Psoas muscle (tissue), 8 donors: ENCODE measurements around the gene SPATA13. TPM values are rescaled to one million over a fixed set of nuclear protein-coding genes. Genes with fewer than 3 reads are reported as not detected.

Experiments
- ATAC-seq, 4 donors: fragments of 200-7000 bp; cut with Tn5 transposase; one replicate each; pipeline ENCODE4 v1.9.1; 2020; ENCODE audit warnings: moderate library complexity in 3 of 4, mild to moderate bottlenecking in 2 of 4
- DNase-seq, 2 donors: peaks; one replicate each; pipeline ENCODE4 v3.0.0-alpha.2; 2020
- H3K27ac ChIP-seq: fragments of 200-600 bp; one replicate; pipeline ENCODE4 v1.8.0; 2022
- H3K27me3 ChIP-seq, 3 donors: fragments of 200-600 bp in 1 of 3; one replicate each; pipeline versions ENCODE4 v1.6.1 to v1.8.0; 2013 to 2022; ENCODE audit warnings: low read length in 2 of 3, mild to moderate bottlenecking in 2 of 3, moderate library complexity in 1 of 3; ENCODE audit not compliant: insufficient read depth in 3 of 3
- H3K36me3 ChIP-seq, 2 donors: fragments of 200-600 bp in 1 of 2; one replicate each; pipeline versions ENCODE4 v1.6.1 to v1.8.0; 2013 to 2022; ENCODE audit warnings: low read depth in 1 of 2, mild to moderate bottlenecking in 1 of 2, moderate library complexity in 1 of 2; ENCODE audit not compliant: insufficient read depth in 1 of 2
- H3K4me1 ChIP-seq: fragments of 200-600 bp; one replicate; pipeline ENCODE4 v1.8.0; 2022
- H3K4me3 ChIP-seq: fragments of 200-600 bp; one replicate; pipeline ENCODE4 v1.8.0; 2022; ENCODE audit warnings: mild to moderate bottlenecking
- H3K9me3 ChIP-seq: fragments of 200-600 bp; one replicate; pipeline ENCODE4 v1.8.0; 2022
- CTCF ChIP-seq: fragments of 200-600 bp; IDR thresholded peaks from one replicate; pipeline ENCODE4 v1.8.0; 2022; ENCODE audit warnings: antibody characterized with exemption
- WGBS, 3 donors: extraction: QIAGEN DNeasy Blood & Tissue Kit; methylation state at CpG; one replicate each; pipeline versions ENCODE4 v1.1.6 to v1.1.7; 2013; 5-methylcytosine and 5-hydroxymethylcytosine counted together
- intact Hi-C, 2 donors: fragments of 100-400 bp; cut with DNase I; formaldehyde crosslinking; loops; one replicate each; pipeline versions ENCODE4 v1.11.0 to v1.14.2; 2022
- polyA plus RNA-seq, 3 donors: library from polyadenylated mRNA; stranded (reverse); fragments of 200-250 nt; gene quantifications; one replicate each; pipeline ENCODE4 v1.2.3, GENCODE V29; 2013
- total RNA-seq, 4 donors: library from RNA; stranded (reverse); fragmentation: NEBNext Ultra II Directional in 2 of 4; extraction: Animal tissue kit (Norgen Biotek cat#: 25700) in 2 of 4; gene quantifications; one replicate each; pipeline versions ENCODE4 v1.2.1 to v1.2.4, GENCODE V29; 2021 to 2023
- donor health status: healthy with polysubstance abuse.
- donor health status: DM: no; HTN: no; CAD: no; lungs with moderate emphysema.
- donor health status: Bipolar disorder and iron deficiency.
- donor health status: healthy.
- donor health status: DM: yes; HTN: yes; CAD: no.
- donor health status: DM: no; HTN: no; CAD: no.
- donor health status: DM: no; HTN: no; CAD: no.
- donor health status: DM: yes; HTN: yes; CAD: no.

SPATA13 gene
- total and polyA plus RNA-seq, 7 donors, result 0.87 to 5.8 (median 2.5) TPM

- no peaks in the 10 kb centered on the region for H3K36me3 ChIP-seq
- DNase-seq (no peak), ATAC-seq (no peak)
- no peak for TF ChIP-seq CTCF
- no peaks in the 10 kb centered on the region for H3K27me3 ChIP-seq
- WGBS, 3 donors, result 43 to 51% (median 47%) methylated on average over 2 of the region's 2 CpGs
- intact Hi-C loops, result no loop called here
- no peaks in the 10 kb centered on the region for H3K4me1 ChIP-seq
- H3K27ac ChIP-seq, result no peak overlapping the region
- no peak overlapping the region for H3K4me3 ChIP-seq
- H3K9me3 ChIP-seq, result no peaks in the 10 kb centered on the region
These were observed 13.3 kb downstream of the SPATA13 start for GRCh38 chr13:24173795-24174194.

DNA sequence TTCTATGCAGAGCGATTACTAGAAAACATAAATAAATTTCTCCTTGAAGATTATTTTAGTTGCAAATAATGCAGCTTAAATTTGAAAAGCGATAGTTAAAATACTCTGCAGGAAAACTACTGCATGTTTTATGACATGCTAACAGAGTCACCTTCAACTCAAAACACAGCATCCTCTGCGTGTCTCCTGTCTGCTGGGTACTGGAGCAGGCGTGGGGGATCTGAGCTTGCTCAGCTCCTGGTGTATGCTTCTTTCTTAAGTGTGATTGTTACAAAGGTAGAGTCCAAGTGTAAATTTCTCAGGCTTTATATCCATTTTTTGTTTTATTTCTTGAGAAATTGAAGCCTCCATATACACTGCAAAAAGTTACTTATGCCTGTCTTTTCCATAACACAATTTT lies 15.3 kb downstream of the SPATA13 start:
- Histone ChIP-seq H3K36me3 (no peaks in the 10 kb centered on the region), H3K4me3 (no peak overlapping the region), H3K27ac (no peak overlapping the region), H3K9me3 (no peaks in the 10 kb centered on the region), H3K4me1 (no peaks in the 10 kb centered on the region), H3K27me3 (no peaks in the 10 kb centered on the region)
- DNase-seq (no peak), ATAC-seq (no peak)
- WGBS, 3 donors, result 52 to 64% (median 55%) methylated on average over 4 of the region's 4 CpGs
- intact Hi-C loops, result no loop called here
- TF ChIP-seq CTCF, result no peak

DNA sequence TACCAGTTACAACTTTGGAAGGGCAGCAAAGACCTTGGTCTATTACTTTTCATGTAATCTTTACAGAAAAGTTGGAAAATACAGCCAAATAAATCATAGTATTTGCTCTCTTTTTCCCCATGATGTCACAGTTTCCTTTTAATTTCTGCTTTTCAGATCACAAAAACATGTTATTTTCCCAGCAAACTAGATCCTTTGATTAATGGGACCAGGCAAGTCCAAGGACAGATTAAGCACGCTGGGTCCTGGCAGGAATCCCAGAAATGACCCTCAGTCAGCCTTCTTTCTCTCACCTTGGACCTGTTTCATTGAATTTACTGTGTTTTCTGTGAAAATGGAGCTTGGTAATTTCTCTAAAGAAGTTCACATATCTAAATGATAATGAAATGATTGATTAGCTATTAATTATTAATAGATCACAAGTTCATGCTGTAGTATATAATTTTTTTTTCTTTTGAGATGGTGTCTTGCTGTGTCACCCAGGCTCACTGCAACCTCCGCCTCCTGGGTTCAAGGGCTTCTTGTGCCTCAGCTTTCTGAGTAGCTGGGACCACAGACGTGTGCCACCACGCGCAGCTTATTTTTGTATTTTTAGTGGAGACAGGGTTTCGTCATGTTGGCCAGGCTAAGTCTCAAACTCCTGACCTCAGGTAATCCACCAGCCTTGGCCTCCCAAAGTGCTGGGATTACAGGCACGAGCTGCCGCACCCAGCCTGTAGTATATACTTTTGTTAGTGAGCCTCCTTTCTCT lies 16.0 kb downstream of the SPATA13 start:
- TF ChIP-seq CTCF, result no peak
- Histone ChIP-seq H3K36me3 (no peaks in the 10 kb centered on the region), H3K27me3 (no peaks in the 10 kb centered on the region), H3K9me3 (no peaks in the 10 kb centered on the region), H3K27ac (no peak overlapping the region), H3K4me3 (no peak overlapping the region), H3K4me1 (no peaks in the 10 kb centered on the region)
- WGBS, 3 donors, result 69 to 82% (median 70%) methylated on average over 8 of the region's 8 CpGs
- ATAC-seq (no peak), DNase-seq (no peak)
- intact Hi-C loops, result no loop called here

- intact Hi-C loops, result no loop called here
- WGBS, 3 donors, result 73 to 84% (median 79%) methylated on average over 2 of the region's 2 CpGs
These were observed 18.4 kb downstream of the SPATA13 start for GRCh38 chr13:24178847-24179485.

More at GRCh38 chr13:24178847-24179485, 18.4 kb downstream of the SPATA13 start:
- DNase-seq (no peak), ATAC-seq (no peak)
- H3K4me3 ChIP-seq, result no peak overlapping the region
- no peak for TF ChIP-seq CTCF
- no peaks in the 10 kb centered on the region for H3K9me3 ChIP-seq
- H3K27me3 ChIP-seq, result no peaks in the 10 kb centered on the region
- no peaks in the 10 kb centered on the region for H3K36me3 ChIP-seq
- no peaks in the 10 kb centered on the region for H3K4me1 ChIP-seq
- H3K27ac ChIP-seq, result no peak overlapping the region
